ENCODE results near the gene CRYAA.
"Not testable (repeated sequence)": the region's sequence is repeated elsewhere in the genome, so short reads cannot be mapped to it uniquely, and the experiment has no call there.

DNA sequence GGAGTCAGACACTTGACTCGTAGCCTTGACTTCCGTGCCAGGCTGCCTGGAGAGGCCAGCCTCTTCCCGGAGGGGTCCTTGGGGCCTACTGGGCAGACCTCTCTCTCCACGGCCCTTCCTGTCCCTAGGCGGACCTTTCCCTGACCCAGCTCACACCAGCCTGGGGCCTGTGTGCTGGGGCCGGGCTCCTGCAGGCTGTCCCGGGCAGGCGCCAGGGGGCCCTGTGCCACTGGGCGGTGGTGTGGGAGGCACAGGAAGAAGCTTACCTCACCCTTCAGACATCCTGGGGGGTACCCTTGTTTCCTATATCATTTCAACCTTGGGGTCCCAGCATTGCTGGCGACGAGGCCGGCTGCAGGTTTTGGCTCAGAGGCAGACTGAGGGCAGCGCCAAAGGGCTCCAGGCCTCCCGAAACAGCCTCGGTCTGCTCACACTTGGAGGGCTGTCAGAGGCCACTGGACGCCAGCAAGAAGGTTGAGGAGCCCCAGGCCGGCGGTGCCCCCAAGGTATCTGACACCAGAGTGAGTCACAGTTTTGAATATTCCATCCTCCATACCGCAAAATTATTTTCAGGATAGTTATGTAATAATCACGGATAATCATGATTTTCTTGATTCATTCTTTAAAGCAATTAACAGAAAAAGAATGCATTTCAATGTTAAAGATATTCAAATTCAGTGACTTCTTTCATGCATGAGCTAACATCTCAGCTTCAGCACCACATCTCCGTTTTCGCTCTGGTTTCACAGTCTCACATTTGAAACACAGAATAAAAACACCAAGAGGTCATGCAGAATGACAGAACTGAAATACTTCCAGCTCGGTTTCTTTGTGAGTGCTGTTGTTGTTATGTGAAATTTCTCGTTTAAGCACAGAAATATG lies 6.7 kb upstream of the CRYAA start:
- TF ChIP-seq POLR2A, CTCF (IDR thresholded peaks at IDR 0.05): not testable (repeated sequence)
